HEK293 (cell line): ENCODE results near the gene PODN.

Experiments
- CTCF ChIA-PET: fragments of 350-600 bp; formaldehyde crosslinking; extraction: SDS; loops from one replicate; lab custom pipeline; 2021; ENCODE audit warnings: antibody characterized with exemption; lab: Yijun Ruan, JAX
- POLR2A ChIA-PET: fragments of 300-600 bp; formaldehyde crosslinking; extraction: SDS; loops from one replicate; lab custom pipeline; 2020; ENCODE audit warnings: antibody characterized with exemption, inconsistent platforms; lab: Yijun Ruan, JAX
- H3K27ac ChIP-seq: fragments of 200-500 bp; sonication (Bioruptor generic); 2 replicates; pipeline ENCODE4 v1.5.1; 2014; ENCODE audit warnings: low read depth, low read length, control low read depth, inconsistent platforms; ENCODE audit errors: extremely low read depth
- H3K36me3 ChIP-seq, 2 experiments: fragments of 200-500 bp in 1 of 2; sonication (Bioruptor generic) in 1 of 2; 1 replicate in 1 of 2; 2 replicates in 1 of 2; pipeline ENCODE4 v1.5.1; 2014 to 2017; ENCODE audit warnings: inconsistent platforms in 2 of 2, low read length in 2 of 2; ENCODE audit not compliant: control insufficient read depth in 2 of 2, insufficient read depth in 1 of 2
- H3K4me1 ChIP-seq: fragments of 200-500 bp; sonication (Bioruptor generic); 2 replicates; pipeline ENCODE4 v1.5.1; 2014; ENCODE audit warnings: mild to moderate bottlenecking, low read length, inconsistent platforms; ENCODE audit not compliant: control insufficient read depth, insufficient read depth
- H3K4me3 ChIP-seq: 2 replicates; pipeline ENCODE4 v1.5.1; 2011; ENCODE audit warnings: low read depth, mild to moderate bottlenecking, control low read depth, low read length, moderate library complexity
- H3K9me3 ChIP-seq: fragments of 200-500 bp; sonication (Bioruptor generic); 2 replicates; pipeline ENCODE4 v1.5.1; 2014; ENCODE audit warnings: low read depth, low read length, inconsistent platforms; ENCODE audit not compliant: control insufficient read depth, insufficient read depth
- MZF1 ChIP-seq: fragments of 450-650 bp; formaldehyde crosslinking; IDR thresholded peaks from 2 replicates; pipeline ENCODE4 v1.5.1; 2017; ENCODE audit warnings: missing biosample characterization, missing genetic modification characterization, borderline replicate concordance
- SCRT1 ChIP-seq: fragments of 450-650 bp; formaldehyde crosslinking; IDR thresholded peaks from 2 replicates; pipeline ENCODE4 v1.5.1; 2016; ENCODE audit warnings: missing biosample characterization, missing genetic modification characterization, borderline replicate concordance
- ZNF398 ChIP-seq: fragments of 450-650 bp; formaldehyde crosslinking; IDR thresholded peaks from 2 replicates; pipeline ENCODE4 v1.5.1; 2017; ENCODE audit warnings: missing biosample characterization, missing genetic modification characterization
- ZNF629 ChIP-seq: fragments of 450-650 bp; formaldehyde crosslinking; IDR thresholded peaks from 2 replicates; pipeline ENCODE4 v1.5.1; 2017; ENCODE audit warnings: missing biosample characterization, missing genetic modification characterization
- ZXDB ChIP-seq: fragments of 450-650 bp; formaldehyde crosslinking; IDR thresholded peaks from 2 replicates; pipeline ENCODE4 v1.5.1; 2016; ENCODE audit warnings: missing biosample characterization, missing genetic modification characterization

Gene PODN

GRCh38 chr1:53134042-53134485 lies 72.1 kb downstream of the PODN start:
- H3K36me3 ChIP-seq, result no peaks in the 10 kb centered on the region

More at GRCh38 chr1:53134042-53134485, 72.1 kb downstream of the PODN start:
- TF ChIP-seq ZXDB (tag by site-specific recombination) (no peak), MZF1 (tag by site-specific recombination) (no peak), SCRT1 (tag by site-specific recombination) (no peak), ZNF398 (tag by site-specific recombination) (no peak), ZNF629 (tag by site-specific recombination) (no peak)
- no peaks in the 10 kb centered on the region for H3K9me3 ChIP-seq
- no peak overlapping the region for H3K4me3 ChIP-seq
- ChIA-PET CTCF (no interaction called here), POLR2A (no interaction called here)
- H3K27ac ChIP-seq, result no peak overlapping the region
- 0 out of 2 replicates have a peak, but pooled peaks cover 3% of the 10 kb centered on the region for H3K4me1 ChIP-seq
